ENCODE measurements around the gene ALG14. TPM values are rescaled to one million over a fixed set of nuclear protein-coding genes. Genes with fewer than 3 reads are reported as not detected.

ALG14 gene
- total and polyA plus RNA-seq, 12 donors = 1.1 to 4.6 (median 3.3) TPM

DNA sequence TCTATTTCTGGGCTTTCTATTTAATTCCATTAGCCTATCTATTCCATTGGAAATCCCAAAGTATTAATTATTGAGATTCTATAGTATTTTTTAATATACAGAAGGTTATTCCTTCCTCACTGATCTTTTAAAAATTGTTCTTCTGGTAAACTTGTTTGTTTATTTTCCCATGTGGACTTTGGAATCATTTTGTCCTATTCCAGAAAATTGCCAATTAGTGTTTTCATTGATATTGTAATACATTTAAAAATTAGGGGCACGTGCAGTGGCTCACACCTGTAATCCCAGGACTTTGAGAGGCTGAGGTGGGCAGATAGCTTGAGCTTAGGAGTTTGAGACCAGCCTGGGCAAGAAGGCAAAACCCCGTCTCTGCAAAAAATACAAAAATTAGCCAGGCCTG is 36.0 kb upstream of the ALG14 start:
- H3K36me3 ChIP-seq = no peaks in the 10 kb centered on the region
- no peak overlapping the region for H3K4me3 ChIP-seq
- H3K9me3 ChIP-seq = no peaks in the 10 kb centered on the region
- DNase-seq = no peak
- H3K27ac ChIP-seq = no peak overlapping the region
- no peaks in the 10 kb centered on the region for H3K4me1 ChIP-seq
- TF ChIP-seq, protein P1, sequence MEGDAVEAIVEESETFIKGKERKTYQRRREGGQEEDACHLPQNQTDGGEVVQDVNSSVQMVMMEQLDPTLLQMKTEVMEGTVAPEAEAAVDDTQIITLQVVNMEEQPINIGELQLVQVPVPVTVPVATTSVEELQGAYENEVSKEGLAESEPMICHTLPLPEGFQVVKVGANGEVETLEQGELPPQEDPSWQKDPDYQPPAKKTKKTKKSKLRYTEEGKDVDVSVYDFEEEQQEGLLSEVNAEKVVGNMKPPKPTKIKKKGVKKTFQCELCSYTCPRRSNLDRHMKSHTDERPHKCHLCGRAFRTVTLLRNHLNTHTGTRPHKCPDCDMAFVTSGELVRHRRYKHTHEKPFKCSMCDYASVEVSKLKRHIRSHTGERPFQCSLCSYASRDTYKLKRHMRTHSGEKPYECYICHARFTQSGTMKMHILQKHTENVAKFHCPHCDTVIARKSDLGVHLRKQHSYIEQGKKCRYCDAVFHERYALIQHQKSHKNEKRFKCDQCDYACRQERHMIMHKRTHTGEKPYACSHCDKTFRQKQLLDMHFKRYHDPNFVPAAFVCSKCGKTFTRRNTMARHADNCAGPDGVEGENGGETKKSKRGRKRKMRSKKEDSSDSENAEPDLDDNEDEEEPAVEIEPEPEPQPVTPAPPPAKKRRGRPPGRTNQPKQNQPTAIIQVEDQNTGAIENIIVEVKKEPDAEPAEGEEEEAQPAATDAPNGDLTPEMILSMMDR (IDR thresholded peaks at IDR 0.05) = no peak
- intact Hi-C loops (cut with DNase I) = no loop called here
- no peak for ATAC-seq
- peaks cover 0 to 12% (median 0%) of the 10 kb centered on the region in 7 donors for H3K27me3 ChIP-seq
- whole genome bisulfite sequencing, 2 donors = 93 to 95% methylated on average over 2 of the region's 2 CpGs

- Histone ChIP-seq H3K36me3 (no peaks in the 10 kb centered on the region), H3K4me1 (peaks cover 0 to 17% (median 0%) of the 10 kb centered on the region in 9 donors), H3K9me3 (no peaks in the 10 kb centered on the region), H3K4me3 (no peak overlapping the region), H3K27ac (no peak overlapping the region), H3K27me3 (peaks cover 0 to 11% (median 0%) of the 10 kb centered on the region in 7 donors)
- 80 to 82% methylated on average over 4 of the region's 4 CpGs for WGBS, 2 donors
- ATAC-seq (no peak), DNase-seq (no peak)
- intact Hi-C loops (cut with DNase I) = no loop called here
- TF ChIP-seq, protein P1 (IDR thresholded peaks at IDR 0.05) = no peak
Measured at GRCh38 chr1:95098196-95098595, 25.4 kb upstream of the ALG14 start.

- intact Hi-C loops (cut with DNase I) = no loop called here
- WGBS, 2 donors = 88 to 95% methylated on average over 4 of the region's 4 CpGs
- no peak for ATAC-seq
Measured at GRCh38 chr1:95097426-95097825, 24.7 kb upstream of the ALG14 start.

GRCh38 chr1:95096218-95096841 is 23.6 kb upstream of the ALG14 start:
- no peak overlapping the region for H3K4me3 ChIP-seq
- ATAC-seq (no peak), DNase-seq (no peak)
- H3K36me3 ChIP-seq = no peaks in the 10 kb centered on the region
- no peaks in the 10 kb centered on the region for H3K27me3 ChIP-seq
- 82 to 88% methylated on average over 6 of the region's 6 CpGs for WGBS, 2 donors
- no peak overlapping the region for H3K27ac ChIP-seq
- peaks cover 0 to 17% (median 0%) of the 10 kb centered on the region in 9 donors for H3K4me1 ChIP-seq
- TF ChIP-seq, protein P1 (IDR thresholded peaks at IDR 0.05) = no peak
- intact Hi-C loops (cut with DNase I) = no loop called here
- H3K9me3 ChIP-seq = no peaks in the 10 kb centered on the region

More at GRCh38 chr1:95097426-95097825, 24.7 kb upstream of the ALG14 start:
- H3K4me1 ChIP-seq = peaks cover 0 to 17% (median 0%) of the 10 kb centered on the region in 9 donors
- H3K9me3 ChIP-seq = no peaks in the 10 kb centered on the region
- H3K27me3 ChIP-seq = peaks cover 0 to 7% (median 0%) of the 10 kb centered on the region in 7 donors
- no peak overlapping the region for H3K27ac ChIP-seq
- TF ChIP-seq, protein P1 (IDR thresholded peaks at IDR 0.05) = no peak
- H3K36me3 ChIP-seq = no peaks in the 10 kb centered on the region
- no peak for DNase-seq
- no peak overlapping the region for H3K4me3 ChIP-seq

Measured in heart right ventricle (tissue), 16 donors.